Stimulated activated memory B cell treated with anti-CD40 and anti-IgM and Interleukin-4, amounts not matched to agents 10 μg/mL and 1 μg/mL and 100 μg/mL, for 72 hours (primary cell): ENCODE measurements around the gene NEURL1.

Source experiments
- ATAC-seq: fragments of 150-1000 bp; cut with Tn5 transposase; 2 replicates; pipeline ENCODE4 v1.10.0; 2021
- H3K27ac Mint-ChIP-seq: one replicate; pipeline ENCODE4 v1.8.0; 2022; ENCODE audit warnings: mild to moderate bottlenecking, mixed read lengths
- H3K27me3 Mint-ChIP-seq: one replicate; pipeline ENCODE4 v1.8.0; 2022; ENCODE audit warnings: mixed read lengths
- H3K36me3 Mint-ChIP-seq: one replicate; pipeline ENCODE4 v1.8.0; 2022; ENCODE audit warnings: mixed read lengths
- H3K4me1 Mint-ChIP-seq: one replicate; pipeline ENCODE4 v1.8.0; 2022; ENCODE audit warnings: mixed read lengths
- H3K4me3 Mint-ChIP-seq: one replicate; pipeline ENCODE4 v1.8.0; 2022; ENCODE audit warnings: mild to moderate bottlenecking, moderate library complexity, mixed read lengths
- H3K9me3 Mint-ChIP-seq: one replicate; pipeline ENCODE4 v1.8.0; 2022; ENCODE audit warnings: mixed read lengths

The NEURL1 gene, protein sequence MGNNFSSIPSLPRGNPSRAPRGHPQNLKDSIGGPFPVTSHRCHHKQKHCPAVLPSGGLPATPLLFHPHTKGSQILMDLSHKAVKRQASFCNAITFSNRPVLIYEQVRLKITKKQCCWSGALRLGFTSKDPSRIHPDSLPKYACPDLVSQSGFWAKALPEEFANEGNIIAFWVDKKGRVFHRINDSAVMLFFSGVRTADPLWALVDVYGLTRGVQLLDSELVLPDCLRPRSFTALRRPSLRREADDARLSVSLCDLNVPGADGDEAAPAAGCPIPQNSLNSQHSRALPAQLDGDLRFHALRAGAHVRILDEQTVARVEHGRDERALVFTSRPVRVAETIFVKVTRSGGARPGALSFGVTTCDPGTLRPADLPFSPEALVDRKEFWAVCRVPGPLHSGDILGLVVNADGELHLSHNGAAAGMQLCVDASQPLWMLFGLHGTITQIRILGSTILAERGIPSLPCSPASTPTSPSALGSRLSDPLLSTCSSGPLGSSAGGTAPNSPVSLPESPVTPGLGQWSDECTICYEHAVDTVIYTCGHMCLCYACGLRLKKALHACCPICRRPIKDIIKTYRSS

GRCh38 chr10:103493362-103493915 lies at the start of gene NEURL1:
TSS of gene NEURL1 (plus strand) at chr10:103493705. CDS start at chr10:103494388, 683 bp downstream.
- peak; percentile 2 for ATAC-seq
- peaks cover 43% of the 10 kb centered on the region for H3K4me1 Mint-ChIP-seq
- H3K27ac Mint-ChIP-seq = no peak within 1 kb of the TSS

GRCh38 chr10:103444478-103444877 lies 49.0 kb upstream of the NEURL1 start:
- H3K27me3 Mint-ChIP-seq = no peaks in the 10 kb centered on the region

More at GRCh38 chr10:103493362-103493915, at the start of gene NEURL1:
- no peaks in the 10 kb centered on the region for H3K9me3 Mint-ChIP-seq
- no peaks in the 10 kb centered on the region for H3K36me3 Mint-ChIP-seq
- H3K4me3 Mint-ChIP-seq = peak within 1 kb of the TSS; percentile 78
- H3K27me3 Mint-ChIP-seq = peaks cover 47% of the 10 kb centered on the region

GRCh38 chr10:103445366-103445765 lies 48.1 kb upstream of the NEURL1 start:
- no peak for ATAC-seq
- H3K9me3 Mint-ChIP-seq = no peaks in the 10 kb centered on the region
- H3K27ac Mint-ChIP-seq = peak overlapping the region; percentile 42
- peaks cover 79% of the 10 kb centered on the region for H3K36me3 Mint-ChIP-seq
- H3K4me3 Mint-ChIP-seq = no peak overlapping the region
- H3K27me3 Mint-ChIP-seq = no peaks in the 10 kb centered on the region
- peaks cover 29% of the 10 kb centered on the region for H3K4me1 Mint-ChIP-seq

More at GRCh38 chr10:103444478-103444877, 49.0 kb upstream of the NEURL1 start:
- no peak for ATAC-seq
- Mint-ChIP-seq H3K4me3 (no peak overlapping the region), H3K4me1 (peaks cover 20% of the 10 kb centered on the region), H3K36me3 (peaks cover 79% of the 10 kb centered on the region), H3K27ac (peak overlapping the region; percentile 42), H3K9me3 (no peaks in the 10 kb centered on the region)

GRCh38 chr10:103445767-103446567 lies 47.5 kb upstream of the NEURL1 start:
- Mint-ChIP-seq H3K4me1 (peaks cover 35% of the 10 kb centered on the region), H3K4me3 (no peak overlapping the region), H3K36me3 (peaks cover 74% of the 10 kb centered on the region), H3K27ac (no peak overlapping the region), H3K9me3 (no peaks in the 10 kb centered on the region), H3K27me3 (no peaks in the 10 kb centered on the region)
- ATAC-seq = no peak

GRCh38 chr10:103447187-103447586 lies 46.3 kb upstream of the NEURL1 start:
- ATAC-seq = no peak
- Mint-ChIP-seq H3K27ac (peak overlapping the region; percentile 88), H3K27me3 (no peaks in the 10 kb centered on the region), H3K4me1 (peaks cover 42% of the 10 kb centered on the region), H3K9me3 (no peaks in the 10 kb centered on the region), H3K36me3 (peaks cover 68% of the 10 kb centered on the region), H3K4me3 (peak overlapping the region; percentile 21)

GRCh38 chr10:103448746-103449145 lies 44.8 kb upstream of the NEURL1 start:
- Mint-ChIP-seq H3K27ac (peak overlapping the region; percentile 88), H3K4me1 (peaks cover 58% of the 10 kb centered on the region), H3K36me3 (peaks cover 60% of the 10 kb centered on the region), H3K27me3 (no peaks in the 10 kb centered on the region), H3K4me3 (no peak overlapping the region), H3K9me3 (no peaks in the 10 kb centered on the region)
- ATAC-seq = no peak

DNA sequence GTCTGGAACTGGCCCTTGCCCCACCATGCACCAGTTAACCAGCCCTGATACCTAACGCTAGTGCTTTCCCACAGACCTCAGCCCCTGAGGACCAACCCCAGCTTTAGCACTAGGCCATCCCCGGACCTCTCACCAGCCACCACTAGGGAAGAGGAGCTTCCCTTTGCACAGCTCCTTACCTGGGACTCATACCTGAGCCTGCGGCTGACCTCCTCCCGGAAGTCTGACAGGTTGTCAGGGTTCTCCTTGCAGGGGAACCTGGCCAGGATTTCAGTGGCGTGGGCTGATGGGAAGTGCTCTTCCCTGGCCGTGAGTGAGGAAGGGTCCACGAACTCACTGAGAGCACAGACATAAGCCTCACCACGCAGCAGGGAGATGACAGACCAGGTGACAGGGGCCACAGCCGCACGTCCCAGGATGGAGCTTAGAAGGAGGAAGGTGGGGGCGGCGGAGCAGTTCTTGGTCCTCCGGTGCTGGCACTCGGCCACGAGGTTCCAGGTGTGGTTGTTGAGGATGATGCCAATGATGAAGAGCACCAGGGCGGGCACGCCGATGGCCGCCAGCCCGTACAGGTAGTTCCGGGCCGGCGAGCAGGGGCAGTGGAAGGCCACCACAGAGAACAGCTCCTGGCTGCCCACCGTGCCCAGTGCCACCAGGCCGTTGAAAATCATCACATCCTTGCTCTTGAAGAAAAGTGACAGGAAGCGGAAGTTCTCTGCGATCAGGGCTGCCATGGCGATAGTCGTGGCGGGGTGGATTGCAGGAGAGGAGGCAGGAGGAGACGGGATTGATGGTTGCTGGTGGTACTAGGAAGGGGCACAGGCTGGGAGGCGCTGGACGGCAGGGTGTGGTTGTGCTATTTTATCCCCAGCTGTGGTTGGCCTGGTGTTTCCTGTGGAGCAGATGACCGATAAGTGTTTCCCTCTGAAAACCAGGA lies 44.0 kb upstream of the NEURL1 start:
- peak overlapping the region; percentile 88 for H3K27ac Mint-ChIP-seq
- peaks cover 52% of the 10 kb centered on the region for H3K36me3 Mint-ChIP-seq
- peaks cover 59% of the 10 kb centered on the region for H3K4me1 Mint-ChIP-seq
- no peak for ATAC-seq
- H3K27me3 Mint-ChIP-seq = no peaks in the 10 kb centered on the region
- H3K9me3 Mint-ChIP-seq = no peaks in the 10 kb centered on the region
- peak overlapping the region; percentile 38 for H3K4me3 Mint-ChIP-seq

- peak overlapping the region; percentile 88 for H3K27ac Mint-ChIP-seq
- H3K4me1 Mint-ChIP-seq = peaks cover 59% of the 10 kb centered on the region
- no peaks in the 10 kb centered on the region for H3K27me3 Mint-ChIP-seq
- H3K9me3 Mint-ChIP-seq = no peaks in the 10 kb centered on the region
- H3K36me3 Mint-ChIP-seq = peaks cover 46% of the 10 kb centered on the region
- H3K4me3 Mint-ChIP-seq = peak overlapping the region; percentile 96
- ATAC-seq = no peak
Observed at GRCh38 chr10:103450201-103450695, 43.3 kb upstream of the NEURL1 start.

DNA sequence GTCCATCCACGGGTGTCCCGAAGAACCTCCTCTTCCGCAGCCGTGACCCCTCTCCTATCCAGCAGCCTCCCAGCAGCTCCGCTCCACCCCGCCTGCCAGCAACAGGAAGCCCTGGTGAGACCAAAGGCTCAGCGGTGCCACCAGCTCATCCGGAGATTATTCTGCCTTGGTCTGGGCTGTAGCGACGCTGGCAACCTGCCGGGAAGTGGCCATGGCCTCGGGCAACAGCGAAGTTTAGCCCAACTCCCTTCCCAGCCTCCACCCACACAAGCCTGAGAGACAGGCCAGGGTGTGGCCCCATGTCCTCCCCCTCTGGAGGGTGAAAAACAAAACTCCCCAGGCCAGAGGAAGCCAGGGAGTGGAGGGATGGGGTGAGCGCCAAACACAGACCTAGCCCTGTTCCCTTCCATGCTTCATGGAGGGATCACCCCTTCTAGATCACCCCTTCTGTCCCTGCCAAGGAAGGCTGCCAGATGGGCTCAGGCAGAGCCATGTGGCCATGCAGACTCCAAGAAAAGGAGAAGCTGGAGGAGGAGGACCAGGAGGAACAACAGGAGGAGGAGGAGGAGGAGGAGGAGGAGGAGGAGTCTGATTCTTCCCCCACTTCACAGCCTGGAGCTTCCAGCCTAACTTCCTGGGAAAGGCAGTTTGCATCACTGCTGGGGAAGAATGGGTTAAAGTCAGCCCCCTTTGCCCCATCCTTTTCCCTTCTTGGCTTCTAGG lies 42.3 kb upstream of the NEURL1 start:
- H3K27me3 Mint-ChIP-seq = no peaks in the 10 kb centered on the region
- peaks cover 59% of the 10 kb centered on the region for H3K4me1 Mint-ChIP-seq
- peak; percentile 17 for ATAC-seq

DNA sequence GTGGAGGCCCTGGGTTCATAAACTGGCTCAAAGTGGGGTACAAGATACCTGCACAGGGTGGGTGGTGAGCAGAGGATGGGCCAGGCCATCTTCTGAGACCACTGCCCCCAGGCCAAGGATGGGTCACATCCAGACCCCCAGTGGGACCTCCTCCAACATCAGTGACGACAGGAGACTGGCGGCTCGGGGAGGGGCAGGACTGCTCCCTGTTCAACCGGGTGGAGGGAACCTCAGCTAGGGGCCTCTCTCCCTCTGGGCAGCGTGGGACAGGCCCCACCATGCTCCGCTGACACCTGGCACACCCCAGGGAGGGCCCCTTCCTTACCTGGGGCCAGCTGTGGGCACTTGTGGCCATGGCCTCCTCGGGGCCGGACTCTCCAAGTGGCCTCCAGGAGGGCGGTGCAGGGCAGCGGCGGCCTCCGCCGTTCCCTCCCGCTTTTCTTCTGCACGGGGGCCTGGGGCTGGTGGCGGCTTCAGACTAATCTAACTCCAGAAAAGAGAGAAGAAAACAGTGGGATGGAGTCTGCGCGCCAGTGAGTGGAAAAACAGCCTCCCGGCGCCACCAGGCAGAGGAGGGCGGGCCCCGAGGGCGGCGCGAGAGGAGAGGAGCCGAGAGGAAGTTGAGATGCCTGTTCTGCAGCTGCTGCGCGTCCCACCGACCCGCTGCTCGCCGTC lies 41.5 kb upstream of the NEURL1 start, which contains the start of gene CALHM2:
CALHM2 (minus strand) TSS at position 540 of the 675 bp plus-strand sequence. CDS start 2,429 bp downstream, outside the sequence.
- peaks cover 33% of the 10 kb centered on the region for H3K36me3 Mint-ChIP-seq
- H3K27ac Mint-ChIP-seq = peak within 1 kb of the TSS; percentile 88
- H3K27me3 Mint-ChIP-seq = no peaks in the 10 kb centered on the region
- H3K9me3 Mint-ChIP-seq = no peaks in the 10 kb centered on the region
- peaks cover 62% of the 10 kb centered on the region for H3K4me1 Mint-ChIP-seq
- ATAC-seq = peak; percentile 86
- peak within 1 kb of the TSS; percentile 96 for H3K4me3 Mint-ChIP-seq

More for the DNA sequence above, 42.3 kb upstream of the NEURL1 start:
- Mint-ChIP-seq H3K36me3 (peaks cover 40% of the 10 kb centered on the region), H3K9me3 (no peaks in the 10 kb centered on the region), H3K27ac (peak overlapping the region; percentile 88), H3K4me3 (peak overlapping the region; percentile 96)

DNA sequence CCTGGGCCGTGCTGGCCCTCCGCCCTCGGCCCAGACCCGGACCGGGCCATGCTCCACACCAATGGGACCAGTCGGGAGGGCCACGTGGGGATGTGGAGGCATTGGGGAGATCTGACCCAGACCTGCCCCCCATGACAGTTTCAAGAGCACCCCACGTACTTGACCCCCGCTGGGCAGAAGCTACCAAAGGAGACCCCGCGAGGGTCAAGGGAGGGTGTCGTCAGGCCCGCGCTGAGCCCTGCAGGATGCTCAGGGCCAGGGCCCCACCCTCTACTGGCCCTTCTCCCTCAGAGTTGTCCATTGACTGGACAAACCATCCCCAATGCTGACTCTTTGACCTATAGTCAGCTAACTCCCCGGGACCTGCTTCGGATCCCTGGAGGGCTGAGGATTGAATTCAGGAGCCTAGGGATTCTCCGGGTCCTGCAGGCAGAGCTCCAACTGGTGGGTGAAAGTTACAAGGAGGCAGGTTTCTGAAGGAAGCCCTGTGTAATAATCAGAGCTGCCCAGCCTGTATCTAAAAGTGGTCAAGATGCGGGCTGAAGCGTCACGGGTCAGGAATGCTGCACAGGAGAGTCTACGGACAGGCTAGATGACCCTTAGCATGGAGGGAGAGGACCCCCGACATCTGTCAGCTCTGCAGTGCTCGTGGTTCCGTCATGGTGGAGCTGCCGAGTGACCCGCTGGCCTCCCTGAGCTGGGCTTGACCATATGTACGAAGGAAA lies 40.8 kb upstream of the NEURL1 start:
- no peaks in the 10 kb centered on the region for H3K9me3 Mint-ChIP-seq
- no peaks in the 10 kb centered on the region for H3K27me3 Mint-ChIP-seq
- peak overlapping the region; percentile 88 for H3K27ac Mint-ChIP-seq
- H3K4me1 Mint-ChIP-seq = peaks cover 63% of the 10 kb centered on the region
- H3K4me3 Mint-ChIP-seq = peak overlapping the region; percentile 96
- peaks cover 26% of the 10 kb centered on the region for H3K36me3 Mint-ChIP-seq
- no peak for ATAC-seq

DNA sequence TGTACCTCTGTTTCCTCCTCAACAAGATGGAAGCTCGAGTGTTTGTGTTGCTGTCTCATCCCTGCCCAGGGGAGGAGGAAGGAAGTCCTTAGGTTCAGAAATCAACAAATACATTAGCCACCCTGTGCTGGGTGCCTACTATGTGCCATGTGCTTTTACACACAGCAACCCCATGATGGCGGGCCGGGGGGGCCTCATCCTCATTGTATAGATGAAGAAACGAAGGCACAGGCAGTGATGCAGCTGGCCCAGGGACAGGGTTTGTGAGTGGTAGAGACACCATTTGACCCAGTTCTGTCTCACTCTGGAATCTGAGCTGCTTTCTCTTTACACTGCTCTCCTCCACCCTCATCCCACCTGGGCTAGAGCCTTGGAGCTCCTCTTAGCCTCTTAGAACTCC lies 39.5 kb upstream of the NEURL1 start:
- H3K9me3 Mint-ChIP-seq = no peaks in the 10 kb centered on the region
- H3K27me3 Mint-ChIP-seq = no peaks in the 10 kb centered on the region
- ATAC-seq = no peak
- peak overlapping the region; percentile 88 for H3K27ac Mint-ChIP-seq
- H3K36me3 Mint-ChIP-seq = peaks cover 13% of the 10 kb centered on the region
- no peak overlapping the region for H3K4me3 Mint-ChIP-seq
- peaks cover 57% of the 10 kb centered on the region for H3K4me1 Mint-ChIP-seq
